CD4-positive, alpha-beta T cell treated with Interleukin-15 for 4 hours (primary cell): ENCODE measurements around the gene TRPV5.

Source experiments
- DNase-seq: peaks from one replicate; pipeline ENCODE4 v3.0.0-alpha.2; 2020; ENCODE audit warnings: low spot score

TRPV5 gene

GRCh38 chr7:142908921-142909890, 24.3 kb downstream of the TRPV5 start:
- DNase-seq: no peak

DNA sequence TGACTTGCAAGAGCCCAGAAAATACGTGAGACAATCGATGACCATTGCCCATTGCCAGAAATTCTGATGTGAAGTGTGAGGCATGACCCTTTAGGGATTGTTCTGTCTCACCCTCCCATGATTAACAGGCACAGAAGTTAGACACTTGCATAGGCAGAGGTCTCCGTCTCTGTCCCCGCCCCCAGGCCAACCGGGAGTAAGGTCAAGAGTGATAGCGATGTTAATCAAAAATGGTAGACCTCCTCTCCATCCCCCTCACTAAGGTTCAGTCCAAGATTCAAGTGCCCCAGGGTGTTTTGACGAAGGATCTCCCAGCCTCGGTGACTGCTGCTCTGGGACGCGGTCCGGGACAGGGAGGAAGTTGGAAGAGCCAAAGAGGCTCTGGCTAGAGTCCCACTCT, 25.3 kb downstream of the TRPV5 start:
- DNase-seq: no peak

- DNase-seq: no peak
Measured at GRCh38 chr7:142906643-142907042, 26.9 kb downstream of the TRPV5 start.

DNA sequence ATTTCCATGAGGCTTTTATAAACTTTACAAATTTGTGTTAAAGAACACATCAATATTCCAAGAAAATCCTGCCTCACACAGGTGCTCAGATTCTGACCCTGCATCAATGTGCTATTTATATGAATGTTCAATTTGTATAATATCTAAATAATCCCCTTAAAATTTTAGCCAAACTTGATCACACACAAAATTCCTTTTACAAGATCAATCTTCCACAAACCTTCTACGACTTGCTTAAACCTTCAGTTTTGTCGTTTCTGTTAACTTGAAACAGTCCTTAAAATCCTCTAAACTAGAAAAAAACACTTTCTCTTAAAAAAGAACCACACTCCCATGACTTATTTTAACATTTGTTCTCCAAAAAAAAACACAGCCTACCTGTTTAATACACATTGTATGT, 27.8 kb downstream of the TRPV5 start:
- DNase-seq: no peak

DNA sequence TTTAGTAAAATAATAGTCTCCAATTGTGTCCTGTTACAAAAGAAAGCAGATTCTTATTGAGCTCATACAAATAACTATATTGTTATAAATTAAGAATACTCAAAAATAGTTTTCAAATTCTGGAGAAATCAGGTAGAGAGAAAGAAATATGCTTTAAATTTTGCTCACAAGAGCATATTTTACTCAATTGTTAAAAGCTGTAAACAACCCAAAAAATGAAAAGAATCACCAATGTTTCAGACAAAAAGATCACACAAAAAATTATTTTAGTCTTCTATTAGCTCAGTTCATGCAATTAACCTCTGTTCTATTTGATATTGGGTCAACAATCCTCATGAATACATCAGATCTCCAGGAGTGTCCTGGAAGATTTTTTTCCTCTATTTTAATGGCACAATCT, 29.4 kb downstream of the TRPV5 start:
- no peak for DNase-seq

- DNase-seq: no peak
Measured at GRCh38 chr7:142901426-142902259, 31.9 kb downstream of the TRPV5 start.

DNA sequence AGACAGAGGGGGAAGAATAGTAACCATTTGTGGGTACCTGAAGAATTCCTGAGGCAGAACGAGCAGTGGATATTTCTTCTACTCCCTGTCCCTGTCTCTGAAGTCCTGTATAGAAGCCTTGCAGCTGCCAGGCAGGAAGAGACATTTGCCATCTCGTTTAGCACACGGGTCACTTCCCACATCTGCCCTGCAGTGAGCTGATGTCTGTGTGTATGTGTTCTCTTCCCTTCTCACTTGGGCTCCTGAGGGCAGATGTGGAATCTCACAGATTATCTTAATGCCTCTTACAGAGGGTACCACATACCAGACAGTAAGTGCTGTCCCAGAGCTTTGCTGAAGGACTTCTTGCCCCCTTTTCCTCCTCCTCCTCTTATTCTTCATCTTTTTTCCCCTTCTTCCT, 33.9 kb downstream of the TRPV5 start:
- DNase-seq: no peak

GRCh38 chr7:142898377-142899170, 35.0 kb downstream of the TRPV5 start:
- DNase-seq: no peak

GRCh38 chr7:142897691-142898090, 35.9 kb downstream of the TRPV5 start:
- DNase-seq: no peak

GRCh38 chr7:142896741-142897379, 36.7 kb downstream of the TRPV5 start:
- no peak for DNase-seq

- no peak for DNase-seq
Measured at GRCh38 chr7:142896151-142896550, 37.4 kb downstream of the TRPV5 start.

GRCh38 chr7:142894985-142895593, 38.5 kb downstream of the TRPV5 start:
- no peak for DNase-seq

DNA sequence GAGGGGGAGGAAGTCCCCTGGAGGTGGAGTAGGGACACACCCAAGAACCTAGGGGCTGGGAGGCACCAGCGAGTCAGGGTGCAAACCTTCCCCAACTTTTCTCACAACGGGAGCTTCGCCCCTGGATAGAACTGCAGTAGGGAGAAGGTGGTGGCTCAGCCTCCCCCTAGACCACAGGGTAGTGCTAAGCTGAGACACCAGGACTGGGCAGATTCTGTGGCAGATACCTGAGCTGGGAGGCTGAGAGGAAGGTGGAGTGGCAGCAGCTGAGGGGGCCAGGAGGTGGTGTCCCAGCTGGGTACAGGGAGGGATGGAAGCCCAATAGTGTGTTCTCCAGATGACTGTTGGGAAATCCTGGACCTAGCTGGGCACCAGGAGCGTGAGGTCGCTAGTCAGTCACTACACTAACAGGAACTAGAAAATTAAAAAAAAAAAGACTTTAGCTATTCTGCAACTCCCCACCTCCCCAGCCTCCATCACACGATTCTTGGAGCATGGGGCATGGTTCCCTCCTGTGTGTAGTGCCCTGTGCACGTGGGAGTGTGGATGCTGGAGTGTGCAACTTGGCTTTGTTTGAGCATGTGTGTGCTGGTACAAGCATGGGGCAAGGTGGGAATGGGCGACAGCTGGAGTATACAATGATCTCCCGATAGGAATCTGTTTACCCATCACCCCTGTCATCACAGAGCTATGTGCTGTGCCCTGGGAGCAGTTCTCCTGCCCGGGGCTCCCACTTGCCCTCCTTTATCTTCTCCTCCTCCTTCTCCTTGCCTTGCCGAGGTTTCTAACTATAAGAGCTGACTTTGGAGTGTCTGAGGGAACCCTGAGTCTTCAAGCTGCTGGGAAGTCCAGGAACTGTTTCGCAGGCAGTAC, 39.2 kb downstream of the TRPV5 start:
- no peak for DNase-seq

DNA sequence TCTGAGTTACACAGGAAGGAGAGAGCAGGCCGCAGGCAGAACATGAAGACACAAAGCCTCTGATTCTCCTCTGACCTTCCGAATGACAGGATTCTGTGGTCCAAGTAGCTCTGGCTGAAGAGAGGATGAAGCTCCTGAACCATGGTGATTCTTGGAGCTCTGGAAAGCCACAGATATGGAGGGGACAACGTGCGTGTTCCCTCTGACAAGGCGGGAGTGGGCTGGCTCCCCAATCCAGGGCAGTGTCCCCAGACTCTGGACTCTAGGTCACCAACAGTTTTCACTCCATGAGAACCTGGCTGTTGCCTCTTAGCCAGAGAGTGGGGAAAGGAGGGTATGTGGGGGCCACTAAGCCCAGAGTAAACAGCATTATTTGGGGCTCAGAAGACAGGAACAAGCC, 40.6 kb downstream of the TRPV5 start:
- no peak for DNase-seq

GRCh38 chr7:142891490-142892082, 42.0 kb downstream of the TRPV5 start:
- no peak for DNase-seq

DNA sequence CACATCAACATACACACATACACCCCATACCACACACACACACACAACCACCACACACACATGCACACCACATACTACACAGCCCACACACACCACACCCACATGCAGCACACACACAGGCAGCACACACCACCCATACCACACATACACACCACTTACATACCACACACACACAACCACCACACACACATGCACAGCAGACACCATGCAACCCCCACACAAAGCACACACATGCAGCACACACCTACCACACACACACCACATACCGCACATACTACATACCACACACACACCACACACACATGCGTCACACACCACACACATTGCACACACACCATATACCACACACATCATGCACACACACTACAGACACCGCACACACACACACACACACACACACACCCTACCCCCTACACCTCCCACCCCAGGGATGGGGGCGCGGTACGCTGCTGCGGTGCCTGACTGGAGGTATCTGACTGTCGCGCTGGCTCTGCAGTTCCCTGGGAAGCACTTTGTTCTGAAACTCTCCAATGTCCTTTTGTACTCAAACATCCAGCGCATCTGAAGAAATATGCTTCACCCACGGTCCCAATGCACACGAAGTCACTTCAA, 42.6 kb downstream of the TRPV5 start:
- DNase-seq: no peak

DNA sequence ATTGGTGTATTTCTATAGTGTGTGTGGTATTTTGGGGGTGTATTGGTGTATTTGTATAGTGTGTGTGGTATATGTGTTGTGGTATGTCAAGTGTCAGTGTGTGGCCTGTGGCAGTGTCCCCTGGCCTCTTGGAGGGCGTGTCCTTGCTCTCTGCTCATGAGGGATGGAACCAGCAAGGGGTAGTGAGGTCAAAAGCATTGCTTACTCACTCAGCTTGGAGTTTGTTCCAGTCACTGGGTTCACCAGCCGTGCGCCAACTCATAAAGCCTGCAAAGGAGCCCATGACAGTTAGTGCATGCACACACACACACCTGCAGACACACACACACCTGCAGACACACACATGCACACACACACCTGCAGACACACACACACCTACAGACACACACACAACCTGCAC, 43.7 kb downstream of the TRPV5 start:
- DNase-seq: no peak

DNA sequence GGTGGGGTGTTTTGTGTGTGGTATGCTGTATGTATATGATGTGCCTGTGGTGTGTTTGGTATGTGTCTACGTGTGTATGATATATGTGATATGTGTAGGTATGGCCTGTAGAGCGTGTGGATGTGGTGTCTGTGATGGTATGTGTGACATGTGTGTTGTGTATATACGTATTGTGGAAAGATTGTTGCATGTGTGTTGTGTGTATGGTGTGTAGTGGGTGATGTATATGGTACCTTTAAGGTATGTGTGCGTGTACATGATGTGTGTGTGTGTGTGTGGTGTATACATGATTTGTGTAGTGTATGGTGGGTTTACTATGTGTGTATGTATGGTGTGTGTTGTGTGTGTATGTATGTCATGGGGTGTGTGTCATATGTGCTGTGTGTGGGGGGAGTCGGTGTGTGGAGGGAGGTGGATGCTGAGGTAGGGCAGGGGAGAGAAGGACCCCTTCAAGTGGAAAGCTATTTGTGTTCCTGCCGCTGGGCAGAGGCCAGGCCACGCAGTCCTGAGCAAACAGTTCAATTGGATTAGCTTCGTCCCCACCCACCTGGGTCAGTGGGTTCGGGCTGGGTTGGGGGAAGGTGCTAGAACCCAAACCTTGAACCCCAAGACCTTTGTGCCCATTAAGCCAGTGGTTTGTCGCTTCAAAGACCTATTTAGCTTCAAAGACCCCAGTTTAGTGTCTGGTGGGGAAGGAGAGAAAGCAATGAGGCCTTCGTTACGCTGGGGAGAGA, 46.1 kb downstream of the TRPV5 start:
- no peak for DNase-seq

DNA sequence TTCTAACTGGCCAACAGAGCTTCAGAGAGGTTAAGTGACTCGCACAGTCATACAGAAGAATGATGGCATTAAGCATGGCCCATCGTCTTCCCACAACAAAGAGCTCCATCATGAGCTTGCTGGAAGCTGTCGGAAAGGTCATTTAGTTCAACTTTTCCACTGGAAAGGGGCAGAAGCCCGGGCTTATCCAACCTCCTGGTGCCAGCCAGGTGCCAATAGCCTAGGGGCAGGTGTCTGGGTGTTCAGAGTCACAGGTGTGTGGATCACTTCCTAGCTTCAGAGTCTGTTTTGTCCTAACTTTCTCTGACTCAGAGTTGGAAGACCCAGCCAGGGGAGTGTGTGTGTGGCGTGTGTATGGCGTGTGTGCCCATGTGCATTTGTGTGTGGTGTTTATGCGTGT, 46.7 kb downstream of the TRPV5 start:
- no peak for DNase-seq
